ENCODE data around the gene ERFE. TPM values are rescaled to one million over a fixed set of nuclear protein-coding genes. Genes with fewer than 3 reads are reported as not detected.

ERFE gene
- total and polyA plus RNA-seq, 9 of the 15 experiments (the other 6 are each of a cell fraction or from before 2014, with no cell fraction given), result 0.55 to 8.2 (median 3.7) TPM

GRCh38 chr2:238203973-238204683, 45.4 kb downstream of the ERFE start (continued):
- TF ChIP-seq CCNT2 (IDR thresholded peaks at IDR 0.05; ENCODE audit: borderline replicate concordance, extremely low read depth, insufficient read length, low read depth, low read length), result no peak
- no peak for TF ChIP-seq HDAC8 (tag; IDR thresholded peaks at IDR 0.05)
- 0 out of 2 replicates have a peak, but pooled peaks have one; percentile 22 for TF ChIP-seq MTA2 (IDR thresholded peaks at IDR 0.05; ENCODE audit: low read depth)
- TF ChIP-seq ZSCAN32 (CRISPR knock-in tag; IDR thresholded peaks at IDR 0.05), result no peak
- TF ChIP-seq MLLT1 (IDR thresholded peaks at IDR 0.05), result peak in 1 of 2 experiments; percentile 76; a peak in 1 of 4 replicates

DNA sequence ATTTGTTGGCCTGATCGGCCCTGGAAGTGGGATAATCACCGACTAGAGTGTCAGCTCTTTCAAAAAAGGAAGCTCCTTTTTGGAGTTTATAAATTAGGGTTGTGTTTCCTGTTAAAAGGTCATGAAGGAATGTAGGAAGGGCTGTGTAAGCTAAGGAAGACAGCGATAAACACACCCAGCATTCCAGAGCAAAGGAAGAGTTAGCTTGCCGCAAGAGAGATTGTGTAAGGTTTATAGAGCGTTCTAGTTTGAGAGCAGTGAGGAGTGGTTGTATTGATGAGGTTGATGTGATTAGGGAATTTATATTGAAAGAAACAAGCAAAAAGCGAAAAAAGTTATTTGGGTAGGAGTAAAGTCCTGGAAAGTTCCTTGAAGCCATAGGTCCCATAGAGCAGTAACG, 48.2 kb downstream of the ERFE start:
- Histone ChIP-seq H3K79me2 (ENCODE audit: control insufficient read depth, insufficient read depth, low read length) (peaks cover 15% of the 10 kb centered on the region), H4K20me1 (replicated peaks; ENCODE audit: control insufficient read depth, insufficient read depth, low read length) (0 out of 2 replicates have a peak, but pooled peaks cover 4% of the 10 kb centered on the region), H3K27me3 (ENCODE audit: control insufficient read depth in 2 of 2, insufficient read depth in 2 of 2, low read length in 2 of 2) (peaks cover 0 to 2% of the 10 kb centered on the region in 2 experiments; a peak in 1 of 5 replicates), H3K9ac (ENCODE audit: insufficient read depth in 1 of 2, low read depth in 2 of 2, low read length in 2 of 2) (no peak overlapping the region), H3K36me3 (ENCODE audit: control insufficient read depth, insufficient read depth, low read length) (no peaks in the 10 kb centered on the region), H2AFZ (ENCODE audit: low read depth, low read length) (no peak overlapping the region), H3K9me3 (replicated peaks; ENCODE audit: control insufficient read depth, insufficient read depth, low read depth, low read length) (peaks cover 3% of the 10 kb centered on the region; the same call in 1 of the 2 replicates), H3K4me2 (ENCODE audit: insufficient read depth, low read length) (no peak overlapping the region), H3K4me1 (replicated peaks in 1 of 2; ENCODE audit: control insufficient read depth in 2 of 2, insufficient read depth in 2 of 2, low read length in 2 of 2) (peaks cover 12% of the 10 kb centered on the region in 2 experiments; a peak in 4 of 5 replicates), H3K4me3 (no peak overlapping the region), H3K9me1 (ENCODE audit: control insufficient read depth, insufficient read depth, low read length) (no peaks in the 10 kb centered on the region), H3K27ac (ENCODE audit: extremely low read depth, low read depth, low read length) (no peak overlapping the region)
- CTCF ChIA-PET (ENCODE audit: low intra/inter-chr PET ratio), result no interaction called here
- FAIRE-seq, result no peak
- TF ChIP-seq ETS1 (conservative IDR thresholded peaks at IDR 0.05; ENCODE audit: control insufficient read depth, low read depth, low read length) (no peak), ZNF583 (CRISPR knock-in tag; IDR thresholded peaks at IDR 0.05) (no peak), ZNF140 (CRISPR knock-in tag; IDR thresholded peaks at IDR 0.05) (no peak), SUPT5H (IDR thresholded peaks at IDR 0.05) (no peak)
- ATAC-seq, result no peak
- no peak for DNase-seq (ENCODE audit: extremely low read depth in 1 of 4, low spot score in 3 of 4)
- POLR2A ChIA-PET, result interaction anchor here (1.2 kb wide), 1 partner anchor 9 kb away, joined by 3 read pairs; no protein-coding TSS in a partner anchor
- 47% methylated on average over 7 of the region's 7 CpGs for WGBS (ENCODE audit: insufficient coverage, low coverage, missing lambda C conversion rate)
- intact Hi-C loops (cut with micrococcal nuclease), result no loop called here
- in situ Hi-C loops (cut with MboI), result no loop called here
- no TSS peak for BruUV-seq (replicated peaks)

Data from K562 (cell line).